Nephron progenitor cell (in vitro differentiated cells): ENCODE results near the gene ARMH3.
A peak's percentile ranks its signal among the peaks of the same experiment; 100 is the strongest.
"Not testable (repeated sequence)": the region's sequence is repeated elsewhere in the genome, so short reads cannot be mapped to it uniquely, and the experiment has no call there.

Source experiments
- DNase-seq: peaks from one replicate; pipeline ENCODE4 v3.0.0; 2021
- H3K27ac Mint-ChIP-seq: 2 replicates; pipeline ENCODE4 v1.8.0; 2021; ENCODE audit warnings: mild to moderate bottlenecking, moderate library complexity, mixed read lengths
- H3K27me3 Mint-ChIP-seq: 2 replicates; pipeline ENCODE4 v1.8.0; 2021; ENCODE audit warnings: mild to moderate bottlenecking, low read depth, mixed read lengths; ENCODE audit not compliant: poor library complexity
- H3K36me3 Mint-ChIP-seq: 2 replicates; pipeline ENCODE4 v1.8.0; 2021; ENCODE audit warnings: low read depth, mixed read lengths
- H3K4me1 Mint-ChIP-seq: 2 replicates; pipeline ENCODE4 v1.8.0; 2021; ENCODE audit warnings: mixed read lengths
- H3K4me3 Mint-ChIP-seq: 2 replicates; pipeline ENCODE4 v1.8.0; 2021; ENCODE audit warnings: mild to moderate bottlenecking, moderate library complexity, mixed read lengths
- H3K9me3 Mint-ChIP-seq: 2 replicates; pipeline ENCODE4 v1.8.0; 2021; ENCODE audit warnings: mild to moderate bottlenecking, moderate library complexity, mixed read lengths
- TF ChIP-seq, protein P1 (sequence below): fragments of 200-600 bp; sonication (generic); IDR thresholded peaks from 2 replicates; pipeline ENCODE4 v1.5.0; 2021; ENCODE audit warnings: antibody characterized with exemption

The ARMH3 gene

DNA sequence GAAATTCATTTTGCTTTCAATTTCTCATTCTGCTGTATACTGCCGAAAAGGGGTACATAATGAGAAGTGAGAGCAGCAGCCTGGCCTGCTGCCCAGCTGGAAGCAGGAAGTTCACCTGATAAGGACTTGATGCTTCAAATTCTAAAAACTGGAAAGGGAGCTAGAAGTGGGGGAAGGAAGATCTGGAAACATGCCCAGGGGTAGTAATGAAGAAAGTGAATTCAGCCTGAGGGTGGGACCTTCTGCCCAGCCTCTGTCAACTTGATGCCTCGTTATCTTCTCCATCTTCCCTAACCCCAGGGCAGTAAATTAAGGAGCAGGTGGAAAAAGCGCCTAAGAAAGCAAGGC is 69.4 kb downstream of the ARMH3 start:
- H3K36me3 Mint-ChIP-seq, result peaks cover 61% of the 10 kb centered on the region

DNA sequence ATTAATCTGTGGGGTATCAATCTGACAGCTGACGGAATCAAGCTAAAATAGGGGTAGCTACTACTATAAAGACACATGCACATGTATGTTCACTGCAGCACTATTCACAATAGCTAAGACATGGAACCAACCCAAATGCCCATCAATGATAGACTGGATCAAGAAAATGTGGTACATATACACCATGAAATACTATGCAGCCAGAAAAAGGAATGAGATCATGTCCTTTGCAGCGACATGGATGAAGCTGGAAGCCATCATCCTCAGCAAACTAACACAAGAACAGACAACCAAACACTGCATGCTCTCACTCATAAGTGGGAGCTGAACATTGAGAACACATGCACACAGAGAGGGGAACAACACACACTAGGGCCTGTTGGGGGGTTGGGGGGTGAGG is 75.3 kb downstream of the ARMH3 start:
- peaks cover 30% of the 10 kb centered on the region for H3K36me3 Mint-ChIP-seq
- not testable (repeated sequence) for H3K27ac Mint-ChIP-seq, H3K4me3 Mint-ChIP-seq, H3K9me3 Mint-ChIP-seq, DNase-seq, H3K4me1 Mint-ChIP-seq, H3K27me3 Mint-ChIP-seq

More for the DNA sequence above, 69.4 kb downstream of the ARMH3 start:
- Mint-ChIP-seq H3K27ac (peak overlapping the region; percentile 3), H3K9me3 (no peaks in the 10 kb centered on the region), H3K4me3 (no peak overlapping the region), H3K4me1 (no peaks in the 10 kb centered on the region), H3K27me3 (no peaks in the 10 kb centered on the region)
- DNase-seq, result no peak
- TF ChIP-seq, protein P1, sequence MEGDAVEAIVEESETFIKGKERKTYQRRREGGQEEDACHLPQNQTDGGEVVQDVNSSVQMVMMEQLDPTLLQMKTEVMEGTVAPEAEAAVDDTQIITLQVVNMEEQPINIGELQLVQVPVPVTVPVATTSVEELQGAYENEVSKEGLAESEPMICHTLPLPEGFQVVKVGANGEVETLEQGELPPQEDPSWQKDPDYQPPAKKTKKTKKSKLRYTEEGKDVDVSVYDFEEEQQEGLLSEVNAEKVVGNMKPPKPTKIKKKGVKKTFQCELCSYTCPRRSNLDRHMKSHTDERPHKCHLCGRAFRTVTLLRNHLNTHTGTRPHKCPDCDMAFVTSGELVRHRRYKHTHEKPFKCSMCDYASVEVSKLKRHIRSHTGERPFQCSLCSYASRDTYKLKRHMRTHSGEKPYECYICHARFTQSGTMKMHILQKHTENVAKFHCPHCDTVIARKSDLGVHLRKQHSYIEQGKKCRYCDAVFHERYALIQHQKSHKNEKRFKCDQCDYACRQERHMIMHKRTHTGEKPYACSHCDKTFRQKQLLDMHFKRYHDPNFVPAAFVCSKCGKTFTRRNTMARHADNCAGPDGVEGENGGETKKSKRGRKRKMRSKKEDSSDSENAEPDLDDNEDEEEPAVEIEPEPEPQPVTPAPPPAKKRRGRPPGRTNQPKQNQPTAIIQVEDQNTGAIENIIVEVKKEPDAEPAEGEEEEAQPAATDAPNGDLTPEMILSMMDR, result no peak

DNA sequence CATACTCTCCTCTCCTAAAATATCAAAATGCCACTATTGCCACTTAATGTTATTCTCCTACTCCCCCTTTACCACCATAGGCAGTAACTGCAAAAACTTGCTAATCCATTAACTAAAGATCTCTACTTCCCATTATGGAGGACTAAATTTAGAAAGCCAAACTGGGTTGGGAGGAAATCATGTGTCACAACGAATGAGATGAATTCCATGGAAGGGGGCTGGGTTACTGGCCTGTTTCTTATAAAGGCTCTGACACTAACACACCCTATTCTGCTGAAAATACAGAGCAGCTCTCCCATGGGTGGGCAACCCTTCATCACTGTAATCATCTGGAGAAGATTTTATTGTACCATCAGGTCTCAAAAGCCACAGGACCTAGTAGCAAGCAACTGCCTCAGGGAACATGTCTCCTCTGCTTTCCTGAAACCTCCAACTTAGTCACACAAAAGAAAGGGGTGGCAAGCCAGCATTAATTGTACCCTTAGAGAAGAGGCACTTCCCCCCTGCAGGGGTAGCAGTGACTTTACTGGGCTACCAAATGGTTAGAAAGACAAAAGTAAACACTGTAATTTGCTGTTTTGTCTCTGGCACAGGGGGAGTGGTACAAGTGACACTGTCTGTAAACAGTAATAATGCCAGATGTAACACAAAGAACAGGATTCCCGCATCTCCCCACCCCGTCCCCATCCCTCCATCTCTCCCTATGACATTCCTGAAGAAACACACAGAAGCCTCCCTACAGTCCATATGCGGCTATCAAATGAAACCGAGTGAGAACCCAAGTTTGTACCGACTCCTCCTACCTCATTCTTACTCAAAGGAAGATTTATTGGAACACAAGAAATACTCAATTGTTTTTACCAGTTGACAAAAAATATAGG is 81.6 kb downstream of the ARMH3 start:
- no peak for DNase-seq
- H3K27me3 Mint-ChIP-seq, result no peaks in the 10 kb centered on the region
- H3K4me3 Mint-ChIP-seq, result no peak overlapping the region
- peaks cover 21% of the 10 kb centered on the region for H3K4me1 Mint-ChIP-seq
- H3K27ac Mint-ChIP-seq, result peak overlapping the region; percentile 9
- TF ChIP-seq, protein P1, result no peak
- H3K9me3 Mint-ChIP-seq, result no peaks in the 10 kb centered on the region
- H3K36me3 Mint-ChIP-seq, result peaks cover 42% of the 10 kb centered on the region

DNA sequence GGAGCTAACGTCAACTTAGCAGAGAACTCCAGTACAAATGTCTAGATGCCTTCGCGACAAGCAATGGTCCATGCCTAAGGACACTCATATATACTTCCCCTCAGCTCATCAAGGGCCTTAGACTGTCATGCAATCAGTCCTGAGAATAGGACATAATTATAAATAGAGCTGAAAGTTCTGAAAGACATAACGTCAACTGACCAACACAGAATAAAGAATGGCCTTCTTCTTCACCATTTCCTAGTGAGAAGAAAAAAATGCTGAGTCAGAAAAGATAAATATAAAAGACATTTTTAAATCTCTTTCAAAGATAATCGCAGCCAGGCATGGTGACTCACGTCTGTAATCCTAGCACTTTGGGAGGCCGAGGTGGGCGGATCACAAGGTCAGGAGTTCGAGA is 83.2 kb downstream of the ARMH3 start:
- TF ChIP-seq, protein P1, result no peak

DNA sequence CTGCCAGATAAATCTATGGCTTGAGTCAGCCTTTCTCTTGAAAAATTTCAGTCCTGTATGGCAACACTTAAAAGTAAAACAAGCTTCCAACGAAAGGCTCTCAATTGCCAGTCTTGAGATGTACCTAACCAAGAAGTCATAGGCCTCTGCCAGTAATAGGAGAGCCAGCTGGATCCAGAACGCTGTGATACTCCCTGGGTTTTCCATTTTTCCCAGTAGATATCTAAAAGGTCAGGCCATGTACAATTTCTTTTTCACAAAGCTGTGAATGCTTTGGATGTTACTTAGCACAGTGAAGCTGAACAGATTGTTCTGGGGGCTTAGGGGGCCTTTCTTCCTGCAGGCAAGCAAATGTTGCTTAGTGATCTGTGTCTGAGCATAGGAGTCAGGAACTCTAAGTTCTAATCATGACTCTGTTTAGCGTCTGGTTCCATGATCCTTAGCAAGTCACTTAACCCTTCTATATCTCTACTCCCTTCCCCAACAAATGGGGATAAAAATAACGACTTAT is 86.5 kb downstream of the ARMH3 start:
- Mint-ChIP-seq H3K36me3 (peaks cover 47% of the 10 kb centered on the region), H3K27ac (peak overlapping the region; percentile 46), H3K4me3 (no peak overlapping the region), H3K9me3 (no peaks in the 10 kb centered on the region), H3K27me3 (peaks cover 3% of the 10 kb centered on the region), H3K4me1 (peaks cover 24% of the 10 kb centered on the region)
- TF ChIP-seq, protein P1, result no peak
- DNase-seq, result no peak

More for the DNA sequence above, 83.2 kb downstream of the ARMH3 start:
- H3K9me3 Mint-ChIP-seq, result no peaks in the 10 kb centered on the region
- H3K36me3 Mint-ChIP-seq, result peaks cover 48% of the 10 kb centered on the region
- no peak for DNase-seq
- H3K4me1 Mint-ChIP-seq, result peaks cover 21% of the 10 kb centered on the region
- H3K27me3 Mint-ChIP-seq, result no peaks in the 10 kb centered on the region
- H3K4me3 Mint-ChIP-seq, result no peak overlapping the region
- H3K27ac Mint-ChIP-seq, result no peak overlapping the region

DNA sequence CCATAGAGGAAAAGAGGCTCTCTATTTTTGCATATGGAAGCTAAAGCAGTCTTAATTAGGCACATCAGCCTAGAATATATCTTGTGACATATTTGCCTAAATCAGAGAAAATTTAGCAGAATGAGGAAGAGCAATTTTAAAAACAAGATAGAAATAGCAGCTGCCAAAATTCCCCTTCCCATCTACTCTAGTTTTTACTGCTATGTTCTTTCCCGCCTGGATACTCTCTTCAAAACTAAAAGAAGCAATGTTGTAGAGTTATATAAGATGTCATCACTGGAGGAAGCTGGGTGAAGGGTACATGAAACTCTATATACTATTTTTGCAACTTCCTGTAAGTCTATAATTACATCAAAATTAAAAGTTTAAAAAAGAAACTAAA is 87.0 kb downstream of the ARMH3 start:
- no peak overlapping the region for H3K27ac Mint-ChIP-seq
- no peaks in the 10 kb centered on the region for H3K9me3 Mint-ChIP-seq
- H3K27me3 Mint-ChIP-seq, result peaks cover 3% of the 10 kb centered on the region
- TF ChIP-seq, protein P1, result no peak
- no peak for DNase-seq
- no peak overlapping the region for H3K4me3 Mint-ChIP-seq
- peaks cover 49% of the 10 kb centered on the region for H3K36me3 Mint-ChIP-seq
- H3K4me1 Mint-ChIP-seq, result peaks cover 19% of the 10 kb centered on the region
